ENCODE results near the gene LRPAP1.
"Not testable (repeated sequence)": the region's sequence is repeated elsewhere in the genome, so short reads cannot be mapped to it uniquely, and the experiment has no call there.

Gene LRPAP1

DNA sequence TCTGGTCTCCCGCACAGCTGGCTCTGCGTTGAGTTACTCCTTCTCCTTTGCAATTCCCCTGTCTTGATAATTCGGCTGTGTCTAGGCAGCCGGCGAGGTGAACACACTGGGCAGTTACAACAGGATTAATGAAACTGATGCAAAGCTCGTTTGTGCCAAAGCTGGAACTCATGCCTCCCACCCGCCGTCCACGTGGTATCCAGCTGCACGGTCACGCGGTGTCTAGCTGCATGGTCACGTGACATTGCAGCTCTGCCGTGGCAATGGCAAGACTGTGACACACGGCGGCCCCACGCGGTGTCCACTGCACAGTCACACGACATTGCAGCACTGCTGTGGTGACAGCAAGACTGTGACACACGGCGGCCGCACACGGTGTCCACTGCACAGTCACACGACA lies 31.2 kb upstream of the LRPAP1 start:
- no peak overlapping the region for H3K4me3 ChIP-seq (ENCODE audit: low read depth in 1 of 2, low read length in 1 of 2)
- H3K4me1 ChIP-seq (ENCODE audit: control insufficient read depth in 1 of 2, insufficient read depth in 1 of 2, low read depth in 1 of 2, low read length in 1 of 2), result peaks cover 18% of the 10 kb centered on the region in 2 experiments
- H3K27me3 ChIP-seq, result no peaks in the 10 kb centered on the region
- TF ChIP-seq, protein P1, sequence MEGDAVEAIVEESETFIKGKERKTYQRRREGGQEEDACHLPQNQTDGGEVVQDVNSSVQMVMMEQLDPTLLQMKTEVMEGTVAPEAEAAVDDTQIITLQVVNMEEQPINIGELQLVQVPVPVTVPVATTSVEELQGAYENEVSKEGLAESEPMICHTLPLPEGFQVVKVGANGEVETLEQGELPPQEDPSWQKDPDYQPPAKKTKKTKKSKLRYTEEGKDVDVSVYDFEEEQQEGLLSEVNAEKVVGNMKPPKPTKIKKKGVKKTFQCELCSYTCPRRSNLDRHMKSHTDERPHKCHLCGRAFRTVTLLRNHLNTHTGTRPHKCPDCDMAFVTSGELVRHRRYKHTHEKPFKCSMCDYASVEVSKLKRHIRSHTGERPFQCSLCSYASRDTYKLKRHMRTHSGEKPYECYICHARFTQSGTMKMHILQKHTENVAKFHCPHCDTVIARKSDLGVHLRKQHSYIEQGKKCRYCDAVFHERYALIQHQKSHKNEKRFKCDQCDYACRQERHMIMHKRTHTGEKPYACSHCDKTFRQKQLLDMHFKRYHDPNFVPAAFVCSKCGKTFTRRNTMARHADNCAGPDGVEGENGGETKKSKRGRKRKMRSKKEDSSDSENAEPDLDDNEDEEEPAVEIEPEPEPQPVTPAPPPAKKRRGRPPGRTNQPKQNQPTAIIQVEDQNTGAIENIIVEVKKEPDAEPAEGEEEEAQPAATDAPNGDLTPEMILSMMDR (IDR thresholded peaks at IDR 0.05), result no peak
- H3K36me3 ChIP-seq, result no peaks in the 10 kb centered on the region
- H3K27ac ChIP-seq, result no peak overlapping the region
- no peaks in the 10 kb centered on the region for H3K9me3 ChIP-seq

DNA sequence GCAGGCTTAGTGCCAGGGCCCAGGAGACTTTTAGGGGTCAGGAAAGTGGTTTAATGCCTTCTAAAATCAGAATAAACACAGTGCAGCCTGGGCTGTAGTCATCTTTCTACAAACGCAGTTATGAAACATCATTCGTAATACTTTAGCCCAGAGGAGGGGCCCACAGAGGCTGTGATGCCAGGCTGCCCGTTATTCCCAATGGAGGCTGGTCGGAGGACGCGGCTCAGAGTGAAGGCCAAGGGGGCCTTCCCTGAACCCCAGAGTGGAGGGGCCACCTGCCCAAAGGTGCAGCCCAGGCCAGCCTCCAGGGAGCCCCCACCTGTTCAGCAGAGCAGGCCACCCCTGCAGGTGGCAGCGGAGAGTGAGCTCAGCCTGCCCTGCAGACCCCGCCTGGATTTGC lies 29.9 kb upstream of the LRPAP1 start:
- not testable (repeated sequence) for H3K4me3 ChIP-seq (ENCODE audit: low read depth in 1 of 2, low read length in 1 of 2); H3K9me3 ChIP-seq

DNA sequence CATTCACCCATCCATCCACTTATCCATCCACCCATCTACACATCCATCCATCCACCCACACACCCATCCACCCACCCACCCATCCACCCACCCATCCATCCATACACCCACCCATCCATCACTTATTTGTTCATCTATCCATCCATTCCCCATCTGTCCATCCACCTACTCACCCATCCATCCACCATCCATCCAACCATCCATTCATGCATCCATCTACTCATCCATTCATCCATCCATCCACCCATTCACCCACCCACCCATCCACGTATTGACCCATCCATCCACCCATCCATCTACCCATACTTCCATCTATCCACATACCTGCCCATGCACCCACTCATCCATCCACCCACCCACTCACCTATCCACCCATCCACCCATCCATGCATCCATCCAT lies 28.2 kb upstream of the LRPAP1 start:
- H3K9me3 ChIP-seq; H3K4me3 ChIP-seq (ENCODE audit: low read depth in 1 of 2, low read length in 1 of 2); H3K27ac ChIP-seq; H3K27me3 ChIP-seq; H3K36me3 ChIP-seq: not testable (repeated sequence)
- peaks cover 46% of the 10 kb centered on the region in 2 experiments for H3K4me1 ChIP-seq (ENCODE audit: control insufficient read depth in 1 of 2, insufficient read depth in 1 of 2, low read depth in 1 of 2, low read length in 1 of 2)

More for the DNA sequence above, 29.9 kb upstream of the LRPAP1 start:
- peaks cover 30 to 31% of the 10 kb centered on the region in 2 experiments for H3K4me1 ChIP-seq (ENCODE audit: control insufficient read depth in 1 of 2, insufficient read depth in 1 of 2, low read depth in 1 of 2, low read length in 1 of 2)
- not testable (repeated sequence) for H3K27me3 ChIP-seq, H3K36me3 ChIP-seq
- H3K27ac ChIP-seq, result peak overlapping the region; percentile 39

DNA sequence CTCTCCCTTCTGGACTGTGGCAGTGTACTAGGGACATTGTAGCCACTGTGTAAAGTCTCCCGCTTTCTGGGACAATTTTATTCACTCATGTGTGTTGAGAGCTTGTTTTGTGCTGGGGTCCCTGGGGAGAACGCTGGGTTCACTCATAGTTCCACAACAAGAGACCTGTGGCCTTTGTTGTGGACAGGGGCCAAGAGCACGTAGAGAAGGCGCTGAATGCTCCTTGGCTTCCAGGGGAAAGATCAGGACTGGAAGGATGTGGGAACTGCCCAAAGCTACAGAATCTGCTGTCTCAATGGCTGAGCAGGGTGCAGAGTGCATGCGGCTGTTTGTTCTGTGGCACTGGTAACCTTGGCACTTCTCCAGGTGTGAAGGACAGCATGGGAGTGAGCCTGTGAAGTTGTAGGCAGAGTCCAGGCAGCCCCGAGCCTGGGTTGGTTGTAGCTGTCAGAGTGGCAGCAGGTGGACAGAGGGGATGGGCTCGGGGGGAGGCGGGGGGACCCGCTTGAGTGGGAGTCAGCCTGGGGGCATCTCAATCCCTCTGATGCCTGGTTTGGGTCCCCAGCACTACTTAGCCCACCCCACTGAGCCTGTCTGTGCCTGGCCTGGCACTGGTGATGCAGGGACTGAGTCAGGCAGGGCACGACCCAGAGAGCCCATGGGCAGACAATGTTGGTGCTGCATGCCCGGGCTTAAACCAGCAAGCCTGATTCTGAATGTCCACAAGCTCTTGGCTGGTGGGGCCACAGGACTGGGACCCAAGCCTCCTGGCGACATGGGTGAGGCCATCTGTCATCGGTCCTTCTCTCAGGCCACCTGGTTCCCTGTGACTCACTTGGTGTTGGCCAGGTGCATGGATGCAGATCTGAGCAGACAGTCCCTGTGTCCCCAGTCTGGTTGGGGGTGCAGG lies 27.4 kb upstream of the LRPAP1 start:
- not testable (repeated sequence) for H3K27me3 ChIP-seq; H3K9me3 ChIP-seq; H3K4me3 ChIP-seq (ENCODE audit: low read depth in 1 of 2, low read length in 1 of 2); H3K27ac ChIP-seq; H3K36me3 ChIP-seq
- H3K4me1 ChIP-seq (ENCODE audit: control insufficient read depth in 1 of 2, insufficient read depth in 1 of 2, low read depth in 1 of 2, low read length in 1 of 2), result peaks cover 54% of the 10 kb centered on the region in 2 experiments

DNA sequence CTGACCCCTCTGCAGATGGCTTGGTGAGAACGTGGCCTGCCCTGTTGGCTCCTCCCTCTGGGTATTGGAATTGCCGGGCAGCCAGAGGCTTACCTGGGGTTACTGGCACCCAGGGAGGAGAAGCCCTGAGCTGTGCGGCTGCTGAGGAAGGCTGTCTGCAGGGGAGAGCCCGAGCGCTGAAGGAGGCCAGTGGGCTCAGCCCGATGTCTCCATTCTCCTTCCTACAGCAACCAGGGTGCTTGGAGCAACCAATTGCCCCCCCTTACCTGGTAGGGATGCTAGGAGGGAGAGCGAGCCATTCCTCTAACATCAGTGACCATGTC lies 26.3 kb upstream of the LRPAP1 start:
- H3K4me3 ChIP-seq (ENCODE audit: low read depth in 1 of 2, low read length in 1 of 2); H3K27ac ChIP-seq; H3K27me3 ChIP-seq; H3K36me3 ChIP-seq; H3K9me3 ChIP-seq: not testable (repeated sequence)
- peaks cover 65 to 66% of the 10 kb centered on the region in 2 experiments for H3K4me1 ChIP-seq (ENCODE audit: control insufficient read depth in 1 of 2, insufficient read depth in 1 of 2, low read depth in 1 of 2, low read length in 1 of 2)

DNA sequence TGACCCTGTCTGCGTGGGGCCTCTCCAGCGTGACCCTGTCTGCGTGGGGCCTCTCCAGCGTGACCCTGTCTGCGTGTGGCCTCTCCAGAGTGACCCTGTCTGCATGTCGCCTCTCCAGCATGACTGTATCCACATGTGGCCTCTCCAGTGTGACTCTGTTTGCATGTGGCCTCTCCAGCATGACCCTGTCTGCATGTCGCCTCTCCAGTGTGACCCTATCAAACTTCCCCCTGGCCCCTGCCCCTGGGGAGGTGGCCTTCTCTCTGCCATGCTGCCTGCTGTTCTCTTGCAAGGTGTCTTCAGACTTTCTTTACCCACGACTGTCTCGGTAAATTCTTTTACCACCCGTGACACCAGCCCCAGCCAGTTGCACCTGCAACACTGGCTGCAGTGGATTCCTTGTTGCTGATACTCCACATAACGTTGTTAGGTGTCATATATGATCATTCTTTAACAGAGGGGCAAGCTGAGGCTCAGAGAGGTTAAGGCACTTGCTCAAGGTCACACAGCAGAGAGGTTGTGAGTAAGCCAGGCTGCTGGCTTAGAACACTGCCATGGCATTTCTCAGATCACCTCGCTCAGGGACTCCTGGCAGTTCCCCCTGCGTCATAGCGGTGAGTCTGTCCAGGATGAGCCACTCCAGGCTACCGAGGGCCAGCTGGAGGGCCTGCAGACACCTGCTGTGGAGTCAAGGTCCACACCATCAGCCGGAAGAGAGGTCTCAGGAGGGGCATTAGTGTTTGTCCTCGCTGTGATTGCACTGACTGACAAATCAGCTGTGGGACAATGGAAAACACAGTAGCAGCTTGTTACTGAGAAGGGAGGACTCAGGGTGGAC lies 25.7 kb upstream of the LRPAP1 start:
- not testable (repeated sequence) for H3K4me3 ChIP-seq (ENCODE audit: low read depth in 1 of 2, low read length in 1 of 2); H3K27me3 ChIP-seq; H3K9me3 ChIP-seq; H3K36me3 ChIP-seq
- peaks cover 69 to 72% of the 10 kb centered on the region in 2 experiments for H3K4me1 ChIP-seq (ENCODE audit: control insufficient read depth in 1 of 2, insufficient read depth in 1 of 2, low read depth in 1 of 2, low read length in 1 of 2)
- peak overlapping the region; percentile 89 for H3K27ac ChIP-seq

DNA sequence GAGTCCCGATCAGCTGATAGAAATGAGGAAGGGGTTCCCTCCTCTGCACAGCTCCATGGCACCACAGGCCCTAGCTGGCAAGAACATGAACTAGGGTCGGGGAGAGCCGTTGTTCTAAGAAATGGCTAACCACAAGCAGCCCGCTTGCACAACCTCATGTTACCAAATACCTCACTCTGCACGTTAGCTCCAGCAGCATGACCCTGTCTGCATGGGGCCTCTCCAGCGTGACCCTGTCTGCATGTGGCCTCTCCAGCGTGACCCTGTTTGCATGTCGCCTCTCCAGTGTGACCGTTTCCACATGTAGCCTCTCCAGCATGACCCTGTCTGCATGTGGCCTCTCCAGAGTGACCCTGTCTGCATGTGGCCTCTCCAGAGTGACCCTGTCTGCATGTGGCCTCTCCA lies 24.9 kb upstream of the LRPAP1 start:
- peaks cover 67 to 72% of the 10 kb centered on the region in 2 experiments for H3K4me1 ChIP-seq (ENCODE audit: control insufficient read depth in 1 of 2, insufficient read depth in 1 of 2, low read depth in 1 of 2, low read length in 1 of 2)
- peak overlapping the region; percentile 89 for H3K27ac ChIP-seq
- not testable (repeated sequence) for H3K9me3 ChIP-seq, H3K36me3 ChIP-seq, H3K27me3 ChIP-seq
- peak overlapping the region; percentile 48 to 50 for H3K4me3 ChIP-seq (ENCODE audit: low read depth in 1 of 2, low read length in 1 of 2)

DNA sequence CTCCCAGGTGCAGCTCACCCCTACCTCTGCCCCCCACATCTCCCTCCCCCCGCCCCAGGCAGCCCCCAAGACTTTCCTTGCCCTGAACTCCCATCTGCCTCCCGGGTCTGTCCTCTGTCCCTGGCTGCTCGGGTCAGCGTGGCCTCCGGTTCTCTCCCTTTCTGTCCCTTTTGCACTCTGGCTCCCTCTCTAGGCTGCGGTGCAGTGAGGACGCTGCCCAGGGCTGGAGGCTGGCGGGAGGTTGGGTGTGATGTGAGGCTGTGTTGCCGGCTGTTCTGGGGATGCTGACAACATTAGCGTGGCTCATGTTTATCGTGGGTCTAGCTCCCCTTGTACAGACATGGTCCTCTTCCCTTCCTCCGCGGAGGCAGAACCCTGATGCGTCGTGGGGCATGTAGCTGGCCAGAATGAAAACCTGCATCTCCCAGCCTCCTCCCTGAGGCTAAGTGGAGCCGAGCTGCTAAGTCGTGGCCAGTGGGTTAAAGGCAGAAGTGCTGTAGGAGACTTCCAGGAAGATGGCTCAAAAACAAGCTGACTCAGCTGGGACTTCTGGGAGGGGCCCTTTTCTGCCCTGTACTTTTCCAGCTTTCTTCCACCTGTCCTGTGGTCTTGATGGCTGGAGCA lies 24.1 kb upstream of the LRPAP1 start:
- not testable (repeated sequence) for H3K27me3 ChIP-seq, H3K9me3 ChIP-seq, H3K36me3 ChIP-seq
- peak overlapping the region; percentile 89 for H3K27ac ChIP-seq
- H3K4me1 ChIP-seq (ENCODE audit: control insufficient read depth in 1 of 2, insufficient read depth in 1 of 2, low read depth in 1 of 2, low read length in 1 of 2), result peaks cover 62 to 65% of the 10 kb centered on the region in 2 experiments
- peak overlapping the region; percentile 48 to 50 for H3K4me3 ChIP-seq (ENCODE audit: low read depth in 1 of 2, low read length in 1 of 2)

DNA sequence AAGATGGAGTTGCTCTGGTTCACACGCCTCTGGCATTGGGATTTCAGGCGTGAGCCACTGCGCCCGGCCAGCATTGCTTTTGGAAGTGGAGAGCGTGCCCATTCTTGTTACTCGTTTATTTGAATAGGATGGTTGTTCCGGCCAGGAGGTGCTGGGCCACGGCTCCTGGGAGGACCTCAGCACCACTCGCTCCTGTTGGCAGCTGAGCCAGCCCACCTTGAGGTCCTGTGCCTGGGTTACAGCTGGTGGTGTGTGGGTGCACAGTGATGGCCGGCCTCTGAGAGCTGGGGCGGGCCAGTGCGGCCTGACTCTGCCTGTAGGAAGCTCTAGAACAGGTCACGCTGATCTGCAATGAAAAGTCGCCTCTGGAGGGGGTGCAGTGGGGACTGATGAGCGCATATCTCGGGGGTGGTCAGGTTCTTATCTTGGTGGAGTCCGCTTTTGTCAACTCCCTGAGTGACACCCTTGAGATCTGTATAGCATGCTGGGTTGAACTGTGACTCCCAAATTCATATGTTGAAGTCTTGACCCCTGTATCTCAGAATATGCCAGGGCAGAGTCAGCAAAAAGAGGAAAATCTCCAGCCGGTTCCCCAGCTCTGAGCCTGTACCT lies 23.3 kb upstream of the LRPAP1 start:
- peak overlapping the region; percentile 89 for H3K27ac ChIP-seq
- H3K36me3 ChIP-seq, H3K9me3 ChIP-seq: not testable (repeated sequence)

DNA sequence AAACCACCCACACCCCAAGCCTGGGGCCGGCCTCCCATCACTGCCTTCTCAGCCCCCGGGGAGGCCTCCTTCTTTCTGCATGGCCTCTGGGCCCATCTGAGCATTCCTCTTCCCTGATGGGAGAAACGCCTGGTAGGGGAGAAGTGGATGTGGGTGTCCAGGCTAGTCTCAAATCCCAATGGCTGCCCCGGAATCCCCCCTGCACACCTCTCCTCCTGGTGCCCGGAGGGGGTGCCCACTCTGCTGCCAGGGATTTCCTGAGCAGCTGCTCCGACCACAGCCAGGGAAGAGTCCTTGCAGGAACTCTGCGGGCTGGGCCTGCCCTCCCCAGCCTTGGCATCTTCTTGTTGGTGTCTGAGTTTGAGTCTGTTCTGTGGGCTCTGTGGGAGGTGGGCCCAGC lies 19.1 kb upstream of the LRPAP1 start:
- H3K27ac ChIP-seq; H3K4me3 ChIP-seq (ENCODE audit: low read depth in 1 of 2, low read length in 1 of 2); H3K9me3 ChIP-seq; H3K36me3 ChIP-seq; H3K27me3 ChIP-seq: not testable (repeated sequence)
- H3K4me1 ChIP-seq (ENCODE audit: control insufficient read depth in 1 of 2, insufficient read depth in 1 of 2, low read depth in 1 of 2, low read length in 1 of 2), result peaks cover 31 to 37% of the 10 kb centered on the region in 2 experiments

More for the DNA sequence above, 23.3 kb upstream of the LRPAP1 start:
- peaks cover 62 to 65% of the 10 kb centered on the region in 2 experiments for H3K4me1 ChIP-seq (ENCODE audit: control insufficient read depth in 1 of 2, insufficient read depth in 1 of 2, low read depth in 1 of 2, low read length in 1 of 2)
- not testable (repeated sequence) for H3K27me3 ChIP-seq
- H3K4me3 ChIP-seq (ENCODE audit: low read depth in 1 of 2, low read length in 1 of 2), result peak overlapping the region; percentile 23 to 50

DNA sequence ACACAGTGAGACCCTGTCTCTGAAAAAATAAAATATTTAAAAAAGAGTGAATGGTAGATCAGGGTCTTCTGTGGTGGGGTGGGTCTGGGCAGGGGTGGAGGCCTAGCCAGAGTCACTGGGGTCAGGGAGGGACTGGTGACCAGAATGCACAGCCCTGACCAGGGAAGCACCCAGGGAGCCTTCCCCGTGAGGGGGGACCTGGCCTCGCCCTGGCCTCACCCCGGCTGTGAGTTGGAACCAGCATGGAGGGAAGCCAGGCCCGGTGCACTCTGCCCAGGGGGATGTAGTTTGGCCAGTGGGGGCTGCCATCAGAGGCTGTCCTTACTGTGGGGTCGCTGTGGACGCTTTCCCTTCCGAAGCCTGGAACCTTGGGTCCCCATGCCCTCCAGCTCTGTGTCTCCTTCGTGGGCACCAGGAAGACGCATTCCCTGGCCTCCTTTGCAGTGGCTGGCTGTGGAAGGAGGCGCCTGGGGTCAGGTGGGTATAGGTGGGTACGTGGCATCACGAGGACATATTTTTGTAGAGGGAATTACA lies 18.6 kb upstream of the LRPAP1 start:
- peaks cover 27 to 32% of the 10 kb centered on the region in 2 experiments for H3K4me1 ChIP-seq (ENCODE audit: control insufficient read depth in 1 of 2, insufficient read depth in 1 of 2, low read depth in 1 of 2, low read length in 1 of 2)
- H3K27ac ChIP-seq; H3K4me3 ChIP-seq (ENCODE audit: low read depth in 1 of 2, low read length in 1 of 2); H3K27me3 ChIP-seq; H3K9me3 ChIP-seq; H3K36me3 ChIP-seq: not testable (repeated sequence)

DNA sequence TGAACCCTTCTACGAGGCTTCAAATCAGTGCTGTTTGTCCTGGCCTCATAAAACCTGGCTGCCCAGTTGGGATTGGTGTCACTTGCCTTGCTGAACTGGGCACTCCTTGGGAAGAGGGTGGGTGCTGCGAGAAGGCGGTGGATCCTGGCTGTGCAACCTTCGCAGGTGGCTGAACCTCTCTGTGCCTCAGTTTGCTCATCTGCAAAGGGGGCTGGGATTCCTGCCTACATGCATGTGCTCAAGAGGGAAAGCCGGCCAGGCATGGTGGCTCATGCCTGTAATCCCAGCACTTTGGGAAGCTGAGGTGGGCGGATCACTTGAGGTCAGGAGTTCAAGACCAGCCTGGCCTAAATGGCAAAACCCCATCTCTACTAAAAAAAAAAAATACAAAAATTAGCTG lies 17.8 kb upstream of the LRPAP1 start:
- not testable (repeated sequence) for H3K27me3 ChIP-seq; H3K4me3 ChIP-seq (ENCODE audit: low read depth in 1 of 2, low read length in 1 of 2); H3K9me3 ChIP-seq; H3K27ac ChIP-seq; H3K36me3 ChIP-seq
- H3K4me1 ChIP-seq (ENCODE audit: control insufficient read depth in 1 of 2, insufficient read depth in 1 of 2, low read depth in 1 of 2, low read length in 1 of 2), result peaks cover 19 to 24% of the 10 kb centered on the region in 2 experiments
